Erythroblast (primary cell): Measurements from ENCODE around the gene RAP1GAP.

Experiments used
- DNase-seq, 2 experiments: peaks; one replicate each; lab custom pipeline; 2025; lab: John Stamatoyannopoulos, UW
- GATA1 ChIP-seq: IDR thresholded peaks from 2 replicates; pipeline ENCODE4 v1.6.1; 2011; ENCODE audit warnings: low read depth, mild to moderate bottlenecking, control low read depth, low read length, moderate library complexity
- POLR2A ChIP-seq: IDR thresholded peaks from 2 replicates; pipeline ENCODE4 v1.6.1; 2011; ENCODE audit warnings: mild to moderate bottlenecking, low read length

Gene RAP1GAP

GRCh38 chr1:21592086-21592865 lies 76.9 kb downstream of the RAP1GAP start:
- DNase-seq: no peak
- no peak for TF ChIP-seq GATA1
- no peak for TF ChIP-seq POLR2A

GRCh38 chr1:21590934-21591333 lies 78.2 kb downstream of the RAP1GAP start:
- DNase-seq: no peak

DNA sequence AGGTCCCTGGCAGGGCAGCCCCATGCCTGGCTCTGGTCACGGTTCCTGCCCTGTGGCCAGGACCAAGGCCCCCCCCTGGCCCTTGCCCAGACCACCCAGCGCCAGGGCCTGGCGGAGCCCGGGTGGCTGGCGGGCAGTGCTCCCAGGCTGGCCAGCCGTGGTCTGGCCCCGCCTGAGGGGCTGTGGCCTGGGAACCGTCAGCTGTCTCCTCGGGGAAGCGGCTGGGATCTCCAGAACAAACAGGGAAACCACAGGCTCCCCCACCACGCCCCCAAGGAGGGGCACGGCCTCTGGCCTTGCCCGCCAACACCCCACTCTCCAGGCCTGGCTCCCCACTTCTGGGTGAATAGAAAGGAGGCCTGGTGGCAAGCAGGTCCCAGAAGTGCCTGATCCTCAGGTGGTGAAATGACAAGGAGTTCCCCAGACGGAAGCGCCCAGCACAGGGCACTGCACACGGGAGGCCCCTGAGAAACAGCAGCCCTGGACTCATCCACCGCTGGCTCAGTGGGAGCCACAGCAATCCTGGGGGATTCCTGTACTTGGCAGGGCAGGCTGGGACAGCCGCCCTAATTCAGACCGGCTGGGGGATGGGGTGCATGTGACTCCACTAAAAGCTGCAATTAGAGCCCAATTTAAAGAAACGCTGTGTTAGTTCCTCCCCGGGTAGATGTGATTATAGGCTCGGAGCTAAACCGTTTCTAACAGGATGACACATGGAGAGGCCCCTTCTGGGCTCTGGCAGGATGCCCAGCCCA lies 78.9 kb downstream of the RAP1GAP start:
- TF ChIP-seq POLR2A (no peak), GATA1 (no peak)
- DNase-seq: no peak

More at GRCh38 chr1:21590934-21591333, 78.2 kb downstream of the RAP1GAP start:
- TF ChIP-seq GATA1 (no peak), POLR2A (no peak)

DNA sequence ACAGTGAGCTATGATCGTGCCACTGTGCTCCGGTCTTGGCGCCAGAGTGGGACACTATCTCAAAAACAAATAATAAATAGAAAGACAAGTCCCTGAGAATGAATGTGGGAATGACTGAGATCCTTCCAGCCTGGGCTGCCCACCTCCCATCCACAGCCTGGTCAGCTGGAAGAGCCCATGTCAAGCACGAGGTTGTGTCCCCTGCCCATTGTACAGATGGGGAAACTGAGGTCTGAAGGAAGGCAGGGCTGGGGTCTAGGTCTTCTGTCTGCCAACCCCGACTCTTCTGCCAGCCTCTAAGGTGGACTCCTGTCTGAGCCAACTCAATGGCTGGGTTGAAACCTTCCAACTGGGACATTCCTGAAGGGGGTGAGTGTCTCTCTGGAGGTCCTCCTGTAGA lies 79.5 kb downstream of the RAP1GAP start:
- DNase-seq: no peak
- TF ChIP-seq POLR2A (no peak), GATA1 (no peak)

DNA sequence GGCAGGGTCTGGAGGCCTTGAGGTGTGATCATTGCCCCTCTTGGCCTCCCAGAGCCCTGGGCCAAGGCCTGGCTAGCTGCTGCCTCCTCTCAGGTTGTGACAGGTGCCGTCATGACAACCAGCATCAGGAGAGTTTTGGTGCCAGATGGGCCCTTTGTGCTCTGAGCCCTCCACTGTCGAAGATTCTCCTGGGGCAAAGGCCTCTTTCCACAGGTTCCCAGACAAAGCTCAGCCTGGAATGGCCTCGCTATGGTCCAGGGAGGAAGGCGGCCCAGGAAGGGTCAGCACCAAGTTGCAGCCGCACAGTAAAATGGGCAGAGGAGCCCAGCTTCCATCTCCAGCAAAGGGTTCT lies 81.6 kb downstream of the RAP1GAP start:
- no peak for TF ChIP-seq GATA1
- TF ChIP-seq POLR2A: no peak
- DNase-seq: no peak

GRCh38 chr1:21586846-21587601 lies 82.1 kb downstream of the RAP1GAP start:
- TF ChIP-seq POLR2A (no peak), GATA1 (no peak)

DNA sequence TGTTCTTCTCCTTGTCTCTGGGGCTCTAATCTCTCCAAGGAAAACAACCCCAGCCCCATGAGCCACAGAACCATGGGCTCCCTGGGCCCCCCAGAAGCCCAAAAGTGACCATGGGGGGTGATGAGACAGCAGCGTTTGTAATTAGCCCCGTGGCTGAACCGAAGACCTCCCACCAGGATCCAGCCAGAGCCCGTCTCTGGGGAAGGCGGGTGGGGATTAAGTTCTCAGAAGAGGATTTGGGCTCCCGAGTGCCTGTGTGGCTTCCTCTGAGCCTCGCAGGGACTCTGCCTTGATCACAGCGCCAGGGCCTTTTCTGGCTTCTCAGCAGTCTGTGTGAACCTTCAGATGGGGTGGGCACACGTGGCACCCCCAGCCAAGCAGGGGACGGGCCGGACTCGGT lies 82.9 kb downstream of the RAP1GAP start:
- DNase-seq: no peak

More at GRCh38 chr1:21586846-21587601, 82.1 kb downstream of the RAP1GAP start:
- DNase-seq: peak; percentile 67 to 73

GRCh38 chr1:21585037-21585436 lies 84.1 kb downstream of the RAP1GAP start:
- DNase-seq: no peak
- TF ChIP-seq POLR2A (no peak), GATA1 (no peak)

More for the DNA sequence above, 82.9 kb downstream of the RAP1GAP start:
- TF ChIP-seq POLR2A (no peak), GATA1 (no peak)

GRCh38 chr1:21584096-21584495 lies 85.1 kb downstream of the RAP1GAP start:
- no peak for DNase-seq
- TF ChIP-seq POLR2A (no peak), GATA1 (no peak)

DNA sequence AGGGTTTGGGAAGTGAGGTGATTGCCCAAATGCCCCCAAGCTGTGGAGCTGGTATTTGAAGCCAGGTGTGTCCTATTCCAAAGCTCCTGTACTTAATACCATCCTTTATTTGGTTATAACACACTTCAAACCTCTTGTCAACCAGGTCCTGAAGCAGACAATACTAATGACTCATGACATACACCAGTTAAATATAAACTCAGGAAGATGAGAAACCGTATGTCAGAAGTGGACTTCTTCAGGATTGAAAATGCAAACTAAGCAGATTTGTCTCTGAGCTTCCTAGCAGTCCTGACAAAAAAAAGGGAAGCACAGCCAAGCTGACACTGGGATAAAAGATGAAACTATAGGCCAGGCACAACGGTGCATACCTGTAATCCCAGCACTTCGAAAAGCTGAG lies 89.4 kb downstream of the RAP1GAP start:
- DNase-seq: no peak
- TF ChIP-seq GATA1: no peak
- no peak for TF ChIP-seq POLR2A

GRCh38 chr1:21577933-21578332 lies 91.2 kb downstream of the RAP1GAP start:
- TF ChIP-seq GATA1 (no peak), POLR2A (no peak)
- DNase-seq: no peak

GRCh38 chr1:21577324-21577723 lies 91.8 kb downstream of the RAP1GAP start:
- TF ChIP-seq POLR2A (no peak), GATA1 (no peak)
- DNase-seq: no peak

DNA sequence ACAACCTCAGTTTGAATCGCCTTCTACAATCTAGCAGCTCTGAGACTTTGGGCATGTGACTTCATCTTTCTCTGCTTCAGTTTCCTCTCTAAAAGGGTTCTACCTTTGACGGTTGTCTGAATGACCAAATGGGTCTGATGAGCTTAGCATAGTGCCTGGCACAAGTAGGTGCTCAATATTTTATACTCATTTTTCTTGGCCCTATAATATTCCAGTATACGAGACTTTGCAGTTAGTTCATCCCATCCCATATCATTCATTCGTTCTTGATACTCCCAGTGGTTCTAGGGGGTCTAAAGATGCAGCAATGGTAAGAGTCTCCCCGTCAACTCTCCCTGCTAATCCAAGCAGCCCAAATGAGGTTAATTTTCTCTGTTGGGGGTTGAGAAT lies 92.4 kb downstream of the RAP1GAP start:
- TF ChIP-seq GATA1: no peak
- TF ChIP-seq POLR2A: no peak

More for the DNA sequence above, 92.4 kb downstream of the RAP1GAP start:
- no peak for DNase-seq
